Natural killer cell (primary cell): ENCODE results near the gene DHDDS. TPM values are rescaled to one million over a fixed set of nuclear protein-coding genes. Genes with fewer than 3 reads are reported as not detected.

Experiments
- ATAC-seq, 3 donors: fragments of 150-1000 bp in 2 of 3; fragments of 200-7000 bp in 1 of 3; cut with Tn5 transposase; 1 replicate in 1 of 3; 2 replicates in 2 of 3; pipeline ENCODE4 v1.10.0; 2021; ENCODE audit warnings: mild to moderate bottlenecking in 2 of 3, moderate library complexity in 2 of 3
- DNase-seq, 2 donors: peaks; one replicate each; pipeline versions ENCODE4 v3.0.0 to v3.0.0-alpha.2; 2013 to 2021; ENCODE audit warnings: mixed read lengths in 1 of 2
- H3K27ac ChIP-seq: one replicate; pipeline ENCODE4 v1.5.1; 2013; ENCODE audit warnings: mild to moderate bottlenecking, low read length
- H3K27me3 ChIP-seq: one replicate; pipeline ENCODE4 v1.6.1; 2013; ENCODE audit warnings: low read length; ENCODE audit not compliant: control insufficient read depth, insufficient read depth
- H3K36me3 ChIP-seq: one replicate; pipeline ENCODE4 v1.6.1; 2013; ENCODE audit warnings: low read length; ENCODE audit not compliant: control insufficient read depth, insufficient read depth
- H3K4me1 ChIP-seq: one replicate; pipeline ENCODE4 v1.6.1; 2013; ENCODE audit warnings: low read length; ENCODE audit not compliant: control insufficient read depth, insufficient read depth
- H3K4me3 ChIP-seq: one replicate; pipeline ENCODE4 v1.5.1; 2013; ENCODE audit warnings: low read length
- H3K9me3 ChIP-seq: one replicate; pipeline ENCODE4 v1.6.1; 2013; ENCODE audit warnings: low read length; ENCODE audit not compliant: control insufficient read depth, insufficient read depth
- H3K27ac Mint-ChIP-seq, 2 donors: one replicate each; pipeline ENCODE4 v1.8.0; 2022; ENCODE audit warnings: mild to moderate bottlenecking in 2 of 2, mixed read lengths in 2 of 2, moderate library complexity in 1 of 2
- H3K27me3 Mint-ChIP-seq, 2 donors: one replicate each; pipeline ENCODE4 v1.8.0; 2022; ENCODE audit warnings: low read depth in 2 of 2, mixed read lengths in 2 of 2
- H3K36me3 Mint-ChIP-seq: one replicate; pipeline ENCODE4 v1.8.0; 2022; ENCODE audit warnings: mixed read lengths
- H3K4me1 Mint-ChIP-seq, 2 donors: one replicate each; pipeline ENCODE4 v1.8.0; 2022; ENCODE audit warnings: mixed read lengths in 2 of 2
- H3K4me3 Mint-ChIP-seq: one replicate; pipeline ENCODE4 v1.8.0; 2022; ENCODE audit warnings: mild to moderate bottlenecking, moderate library complexity, mixed read lengths
- H3K9me3 Mint-ChIP-seq, 2 donors: one replicate each; pipeline ENCODE4 v1.8.0; 2022; ENCODE audit warnings: mixed read lengths in 2 of 2
- CTCF ChIP-seq: fragments of 200-600 bp; IDR thresholded peaks from one replicate; pipeline ENCODE4 v1.8.0; 2022; ENCODE audit warnings: antibody characterized with exemption
- WGBS: methylation state at CpG from one replicate; pipeline ENCODE4 v1.1.7; 2013; ENCODE audit warnings: missing lambda C conversion rate; ENCODE audit not compliant: insufficient coverage; 5-methylcytosine and 5-hydroxymethylcytosine counted together
- intact Hi-C: fragments of 100-400 bp; cut with micrococcal nuclease; formaldehyde crosslinking; loops from one replicate; pipeline ENCODE4 v1.14.2; 2022
- total RNA-seq, 4 donors: library from RNA; stranded (reverse); fragments of 120-200 nt in 1 of 4; gene quantifications; one replicate each; pipeline versions ENCODE4 v1.2.3 to v1.2.4, GENCODE V29; 2013 to 2022

The DHDDS gene
- total RNA-seq, 3 donors from 2014 or later (not counting 1 experiment from before 2014, with no cell fraction given) = 39.6 to 48.6 (median 43.4) TPM

DNA sequence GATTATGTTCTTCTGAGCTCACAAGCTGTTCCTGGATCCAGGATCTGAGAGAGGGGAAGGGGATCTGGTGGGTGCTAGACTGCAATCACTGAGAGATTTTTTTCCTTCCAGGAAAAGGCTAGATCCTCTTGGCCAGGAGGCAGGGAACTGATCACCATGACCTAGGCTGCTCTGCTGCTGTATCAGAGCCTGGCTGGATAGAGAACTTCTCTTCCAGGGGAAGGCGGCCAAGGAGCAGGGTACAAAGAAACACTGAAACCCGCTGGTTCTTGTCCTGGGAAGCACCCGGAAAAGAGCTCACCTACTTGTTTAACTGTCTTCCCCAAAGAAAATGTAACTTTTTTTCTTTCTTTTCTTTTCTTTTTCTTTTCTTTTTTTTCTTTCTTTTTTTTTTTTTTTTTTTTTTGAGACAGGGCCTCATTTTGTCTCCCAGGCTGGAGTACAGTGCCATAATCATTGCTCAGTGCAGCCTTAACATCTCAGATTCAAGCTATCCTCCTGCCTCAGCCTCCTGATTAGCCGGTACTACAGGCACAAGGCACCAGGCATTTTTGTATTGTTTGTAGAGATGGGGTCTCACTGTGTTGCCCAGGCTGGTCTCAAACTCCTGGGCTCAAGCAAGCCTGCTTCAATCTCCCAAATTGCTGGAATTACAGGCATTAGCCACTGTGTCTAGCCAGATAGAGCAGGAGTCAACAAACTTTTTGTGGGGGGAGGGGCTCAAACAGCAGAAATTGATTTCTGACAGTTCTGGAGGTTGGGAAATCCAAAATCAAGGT lies 85.1 kb downstream of the DHDDS start:
- no peak overlapping the region for H3K4me3 ChIP-seq

DNA sequence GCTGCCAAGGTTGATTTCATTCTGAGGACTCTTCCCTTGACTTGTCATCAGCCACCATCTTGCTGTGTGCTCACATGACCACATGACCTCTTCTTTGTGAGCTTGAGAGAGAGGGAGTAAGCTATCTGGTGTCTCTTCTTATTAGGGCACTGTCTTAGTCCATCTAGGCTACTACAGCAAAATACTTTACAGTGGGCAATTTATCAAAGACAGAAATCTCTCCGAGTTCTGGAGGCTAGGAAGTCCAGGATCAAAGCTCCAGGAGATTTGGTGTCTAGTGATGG lies 85.6 kb downstream of the DHDDS start:
- DNase-seq (no peak), ATAC-seq (no peak)
- Histone ChIP-seq H3K9me3 (no peaks in the 10 kb centered on the region), H3K4me3 (no peak overlapping the region), H3K36me3 (no peaks in the 10 kb centered on the region), H3K27ac (no peak overlapping the region), H3K4me1 (no peaks in the 10 kb centered on the region), H3K27me3 (no peaks in the 10 kb centered on the region)
- TF ChIP-seq CTCF = no peak
- H3K27ac Mint-ChIP-seq = no peak overlapping the region
- no peaks in the 10 kb centered on the region for H3K4me1 Mint-ChIP-seq
- no peaks in the 10 kb centered on the region for H3K36me3 Mint-ChIP-seq
- WGBS = 80% methylated on average over 1 of the region's 1 CpG
- H3K9me3 Mint-ChIP-seq = no peaks in the 10 kb centered on the region
- no peak overlapping the region for H3K4me3 Mint-ChIP-seq
- intact Hi-C loops = no loop called here
- no peaks in the 10 kb centered on the region for H3K27me3 Mint-ChIP-seq

More for the DNA sequence above, 85.1 kb downstream of the DHDDS start:
- no peaks in the 10 kb centered on the region for H3K4me1 Mint-ChIP-seq
- H3K4me1 ChIP-seq = no peaks in the 10 kb centered on the region
- H3K27ac ChIP-seq = no peak overlapping the region
- ATAC-seq (no peak), DNase-seq (no peak)
- no peak overlapping the region for H3K4me3 Mint-ChIP-seq
- 97% methylated on average over 3 of the region's 4 CpGs for WGBS
- H3K36me3 ChIP-seq = no peaks in the 10 kb centered on the region
- H3K9me3 Mint-ChIP-seq = no peaks in the 10 kb centered on the region
- no peak overlapping the region for H3K27ac Mint-ChIP-seq
- intact Hi-C loops = no loop called here
- no peaks in the 10 kb centered on the region for H3K27me3 ChIP-seq
- no peak for TF ChIP-seq CTCF
- no peaks in the 10 kb centered on the region for H3K27me3 Mint-ChIP-seq
- H3K9me3 ChIP-seq = no peaks in the 10 kb centered on the region
- no peaks in the 10 kb centered on the region for H3K36me3 Mint-ChIP-seq

DNA sequence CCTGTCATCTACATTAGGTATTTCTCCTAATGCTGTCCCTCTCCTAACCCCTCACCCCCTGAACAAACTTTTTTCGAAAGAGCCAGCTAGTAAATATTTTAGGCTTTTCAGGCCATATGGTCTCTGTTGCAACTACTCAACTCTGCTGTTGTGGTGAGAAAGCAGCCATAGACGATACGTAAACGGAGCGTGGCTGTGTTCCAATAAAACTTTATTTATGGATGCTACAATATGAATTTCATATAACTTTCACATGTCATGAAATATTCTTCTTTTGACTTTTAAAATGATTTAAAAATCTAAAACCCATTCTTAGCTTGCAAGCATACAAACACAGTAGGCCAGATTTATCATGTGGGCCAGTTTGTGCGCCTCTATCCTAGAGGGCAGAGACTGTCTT lies 86.2 kb downstream of the DHDDS start:
- no peaks in the 10 kb centered on the region for H3K27me3 ChIP-seq
- no peaks in the 10 kb centered on the region for H3K4me1 ChIP-seq
- H3K27me3 Mint-ChIP-seq = no peaks in the 10 kb centered on the region
- H3K27ac Mint-ChIP-seq = no peak overlapping the region
- intact Hi-C loops = no loop called here
- no peaks in the 10 kb centered on the region for H3K9me3 ChIP-seq
- WGBS = 81% methylated on average over 2 of the region's 6 CpGs
- DNase-seq (no peak), ATAC-seq (no peak)
- no peaks in the 10 kb centered on the region for H3K36me3 Mint-ChIP-seq
- H3K4me3 ChIP-seq = no peak overlapping the region
- TF ChIP-seq CTCF = no peak
- H3K36me3 ChIP-seq = no peaks in the 10 kb centered on the region
- no peaks in the 10 kb centered on the region for H3K9me3 Mint-ChIP-seq
- H3K4me1 Mint-ChIP-seq = no peaks in the 10 kb centered on the region
- no peak overlapping the region for H3K27ac ChIP-seq
- H3K4me3 Mint-ChIP-seq = no peak overlapping the region

GRCh38 chr1:26520339-26520738 lies 88.2 kb downstream of the DHDDS start:
- intact Hi-C loops = no loop called here
- ATAC-seq (no peak), DNase-seq (no peak)
- no peaks in the 10 kb centered on the region for H3K9me3 Mint-ChIP-seq
- Histone ChIP-seq H3K4me3 (no peak overlapping the region), H3K27ac (no peak overlapping the region), H3K4me1 (no peaks in the 10 kb centered on the region), H3K36me3 (no peaks in the 10 kb centered on the region), H3K9me3 (no peaks in the 10 kb centered on the region), H3K27me3 (no peaks in the 10 kb centered on the region)
- TF ChIP-seq CTCF = no peak
- H3K27me3 Mint-ChIP-seq = no peaks in the 10 kb centered on the region
- no peak overlapping the region for H3K27ac Mint-ChIP-seq
- H3K4me3 Mint-ChIP-seq = no peak overlapping the region
- 63% methylated on average over 5 of the region's 5 CpGs for WGBS
- H3K4me1 Mint-ChIP-seq = no peaks in the 10 kb centered on the region
- H3K36me3 Mint-ChIP-seq = no peaks in the 10 kb centered on the region
